Activated effector memory CD4-positive, alpha-beta T cell treated with Interleukin-2 at 50 U/mL for 16 hours (primary cell): Measurements from ENCODE around the gene CBR4.

ENCODE experiments used
- DNase-seq: peaks from one replicate; pipeline ENCODE4 v3.0.0-alpha.2; 2020

Gene CBR4

DNA sequence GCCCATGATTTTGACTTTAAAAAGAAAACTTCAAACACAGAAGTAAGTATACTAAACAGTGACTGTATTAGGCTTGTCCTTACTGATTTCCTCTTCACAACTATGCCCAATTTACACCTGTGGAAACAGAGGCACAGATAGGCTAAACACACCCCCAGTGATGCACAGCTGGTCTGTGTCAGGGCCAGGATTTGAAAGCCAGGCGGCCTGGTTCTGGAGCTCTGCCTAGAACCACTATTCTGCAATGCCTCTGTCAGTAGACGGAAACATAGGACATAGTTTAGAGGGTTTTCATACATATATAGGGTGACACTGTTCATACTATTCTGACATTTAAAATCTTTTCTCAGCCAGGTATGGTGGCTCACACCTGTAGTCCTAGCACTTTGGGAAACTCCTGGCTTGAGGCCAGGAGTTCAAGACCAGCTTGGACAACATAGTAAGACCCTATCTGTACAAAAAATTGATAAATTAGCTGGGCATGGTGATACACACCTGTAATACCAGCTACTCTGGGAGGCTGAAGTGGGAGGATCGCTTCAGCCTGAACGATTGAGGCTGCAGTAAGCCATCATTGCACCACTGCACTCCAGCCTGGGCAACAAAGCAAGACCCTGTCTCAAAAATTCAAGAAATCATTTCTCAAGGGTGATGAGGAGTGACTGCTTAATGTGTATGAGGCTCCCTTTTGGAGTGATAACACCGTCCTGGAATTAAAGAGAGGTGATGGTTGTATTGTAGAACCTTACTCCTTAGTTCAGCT, 23.0 kb upstream of the CBR4 start:
- DNase-seq, result no peak

- DNase-seq, result no peak
Measured at GRCh38 chr4:169032194-169032593, 22.1 kb upstream of the CBR4 start.

DNA sequence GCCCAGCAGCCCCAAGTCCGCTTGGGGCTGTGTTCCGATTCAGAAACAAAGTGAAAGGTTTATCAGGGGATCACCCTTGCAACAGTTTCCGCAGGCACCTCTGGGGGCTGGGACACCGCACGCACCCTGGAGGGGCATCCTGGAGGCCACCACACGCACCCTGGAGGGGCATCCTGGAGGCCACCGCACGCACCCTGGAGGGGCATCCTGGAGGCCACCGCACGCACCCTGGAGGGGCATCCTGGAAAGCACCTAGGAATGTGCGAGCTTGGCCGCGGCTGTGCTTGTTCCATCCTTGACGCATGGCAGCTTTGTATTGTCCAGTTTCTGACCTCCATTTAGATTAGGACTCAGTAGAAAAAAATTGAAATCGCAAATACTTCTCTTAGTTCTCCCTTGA, 21.3 kb upstream of the CBR4 start:
- DNase-seq, result no peak

DNA sequence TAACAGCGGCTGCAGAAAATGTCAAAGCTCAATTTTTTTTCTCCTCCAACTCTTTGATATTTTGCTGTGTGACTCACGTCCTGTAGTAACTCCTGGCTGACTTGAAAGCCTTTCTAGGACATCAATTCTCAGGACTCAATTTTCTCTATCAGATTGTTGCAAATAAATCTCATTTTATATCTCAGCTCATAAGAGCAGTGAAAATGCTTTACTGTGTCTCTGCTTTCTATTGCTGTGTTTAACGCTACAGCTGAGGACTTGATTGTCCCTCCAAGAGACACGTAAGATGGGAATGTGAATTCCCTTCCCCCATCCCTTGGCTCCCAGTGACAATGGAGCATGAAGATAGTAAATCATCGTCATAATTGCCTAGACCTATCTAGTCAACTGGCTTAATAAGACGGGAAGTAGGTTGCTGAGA, 20.5 kb upstream of the CBR4 start:
- DNase-seq, result no peak

GRCh38 chr4:169029947-169030346, 19.9 kb upstream of the CBR4 start:
- DNase-seq, result no peak

DNA sequence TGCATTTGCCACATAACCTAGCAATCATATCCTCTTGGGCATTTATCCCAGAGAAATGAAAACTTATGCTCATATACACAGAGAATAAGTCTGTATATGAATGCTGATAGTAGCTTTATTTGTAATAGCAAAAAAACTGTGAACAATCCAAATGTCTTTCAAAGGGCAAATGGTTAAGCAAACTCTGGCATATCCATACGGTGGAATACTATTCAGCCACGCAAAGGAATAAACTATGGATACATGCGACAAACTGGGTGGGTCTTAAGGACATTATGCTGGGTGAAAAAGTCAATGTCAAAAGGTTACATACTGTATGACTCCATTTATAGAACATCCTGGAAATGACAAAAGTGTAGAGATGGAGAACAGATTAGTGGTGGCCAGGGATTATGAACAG, 17.6 kb upstream of the CBR4 start:
- no peak for DNase-seq

GRCh38 chr4:169025184-169025583, 15.1 kb upstream of the CBR4 start:
- no peak for DNase-seq

GRCh38 chr4:169024762-169025161, 14.7 kb upstream of the CBR4 start:
- no peak for DNase-seq

DNA sequence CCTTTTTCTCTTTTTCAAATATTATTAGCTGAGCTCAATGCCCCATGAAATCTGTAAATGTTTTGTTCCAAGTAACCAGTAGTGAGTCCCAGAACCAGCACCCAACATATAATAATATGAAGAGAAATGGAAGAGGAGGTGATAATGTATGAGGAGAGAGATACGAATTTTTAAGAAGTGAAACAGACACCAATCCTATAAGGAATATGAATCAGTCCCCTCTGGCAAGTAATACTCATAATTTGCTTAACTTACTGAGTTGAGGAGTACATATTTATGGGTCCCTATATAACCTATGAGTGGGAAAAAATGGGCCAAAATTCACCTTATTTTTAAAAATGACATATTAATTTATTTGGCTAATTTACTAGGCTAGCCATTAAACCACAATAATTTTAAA, 8.4 kb upstream of the CBR4 start:
- no peak for DNase-seq

DNA sequence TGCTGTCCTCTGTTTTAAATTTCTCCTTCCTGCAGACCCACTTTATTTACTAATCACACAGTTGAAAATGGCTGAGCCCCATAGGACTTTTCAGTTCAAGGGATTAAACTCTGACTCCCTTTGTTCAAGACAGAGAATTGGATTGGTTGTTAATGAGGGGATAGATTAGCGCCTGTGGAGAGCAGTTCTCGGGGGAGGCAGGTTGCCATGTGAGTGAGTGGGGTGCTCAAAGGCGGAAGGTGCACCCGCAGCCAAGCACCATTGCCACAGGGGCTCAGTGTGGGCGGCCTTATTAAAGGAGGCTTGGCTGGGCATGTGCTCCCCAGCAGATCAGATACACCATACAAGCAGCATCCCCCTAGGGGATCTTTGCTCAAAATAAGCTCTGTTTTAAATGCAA, 7.9 kb upstream of the CBR4 start:
- no peak for DNase-seq

DNA sequence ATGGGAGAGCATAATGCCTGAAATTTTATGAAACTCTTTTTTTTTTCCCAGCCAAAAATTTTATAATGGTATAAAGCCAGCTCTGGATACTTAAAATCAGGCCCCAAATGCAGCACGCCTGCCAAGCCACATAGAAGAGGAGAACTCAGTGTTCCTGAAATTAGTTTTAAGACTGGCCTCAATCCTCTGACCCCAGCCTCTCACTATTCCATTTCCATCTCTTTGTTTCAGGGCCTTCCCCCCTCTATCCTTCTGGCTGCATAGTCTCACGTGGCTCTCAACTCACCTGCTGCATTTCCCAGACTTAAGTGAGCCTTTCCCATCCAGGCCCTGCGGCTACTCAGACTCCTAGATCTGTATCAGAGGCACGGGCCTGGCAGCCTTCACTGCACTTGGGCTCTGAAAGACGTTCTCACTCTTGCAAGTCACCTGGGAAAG, 5.2 kb upstream of the CBR4 start:
- DNase-seq, result no peak

GRCh38 chr4:169014586-169014985, 4.5 kb upstream of the CBR4 start:
- no peak for DNase-seq

DNA sequence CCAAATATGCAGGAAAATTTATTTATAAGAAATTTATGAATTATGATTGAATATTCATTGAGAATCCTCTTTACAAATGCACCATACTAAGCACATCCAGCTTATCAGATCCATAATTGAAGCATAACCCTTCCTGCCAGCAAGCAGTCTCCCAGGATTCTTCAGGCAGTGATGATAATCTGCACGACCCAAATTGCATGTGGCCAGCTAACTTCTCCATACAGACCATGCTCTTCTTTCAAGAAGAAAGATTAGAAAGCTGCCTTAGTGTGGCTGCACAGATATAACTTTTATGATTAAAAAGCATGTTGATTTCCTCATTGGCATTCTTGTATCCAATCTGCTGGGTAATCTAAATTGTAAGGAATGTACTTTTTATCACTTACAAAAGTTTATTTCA, 3.3 kb upstream of the CBR4 start:
- no peak for DNase-seq

DNA sequence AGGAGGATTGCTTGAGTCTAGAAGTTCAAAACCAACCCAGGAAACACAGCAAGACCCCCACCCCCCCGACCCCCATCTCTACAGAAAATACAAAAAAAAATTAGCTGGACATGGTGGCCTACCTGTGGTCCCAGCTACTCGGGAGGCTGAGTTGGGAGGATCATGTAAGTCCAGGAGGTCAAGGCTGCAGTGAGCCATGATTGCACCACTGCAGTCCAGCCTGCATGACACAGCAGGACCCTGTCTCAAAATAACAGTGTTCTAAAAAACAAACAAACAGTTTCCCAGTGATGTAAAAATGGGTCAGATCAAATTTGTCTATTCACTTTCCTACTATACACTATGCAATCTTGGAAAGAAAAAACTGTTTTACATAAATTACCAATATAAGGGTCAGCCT, 2.0 kb upstream of the CBR4 start:
- DNase-seq, result no peak

- DNase-seq, result peak; percentile 51
Measured at GRCh38 chr4:169009286-169010124, 550 bp downstream of the CBR4 start.

- no peak for DNase-seq
Measured at GRCh38 chr4:169005453-169006099, 4.5 kb downstream of the CBR4 start.

- no peak for DNase-seq
Measured at GRCh38 chr4:169000315-169000714, 9.7 kb downstream of the CBR4 start.

- DNase-seq, result no peak
Measured at GRCh38 chr4:168999809-169000208, 10.2 kb downstream of the CBR4 start.

- DNase-seq, result no peak
Measured at GRCh38 chr4:168998596-168998995, 11.5 kb downstream of the CBR4 start.

GRCh38 chr4:168995537-168996295, 14.3 kb downstream of the CBR4 start:
- no peak for DNase-seq

DNA sequence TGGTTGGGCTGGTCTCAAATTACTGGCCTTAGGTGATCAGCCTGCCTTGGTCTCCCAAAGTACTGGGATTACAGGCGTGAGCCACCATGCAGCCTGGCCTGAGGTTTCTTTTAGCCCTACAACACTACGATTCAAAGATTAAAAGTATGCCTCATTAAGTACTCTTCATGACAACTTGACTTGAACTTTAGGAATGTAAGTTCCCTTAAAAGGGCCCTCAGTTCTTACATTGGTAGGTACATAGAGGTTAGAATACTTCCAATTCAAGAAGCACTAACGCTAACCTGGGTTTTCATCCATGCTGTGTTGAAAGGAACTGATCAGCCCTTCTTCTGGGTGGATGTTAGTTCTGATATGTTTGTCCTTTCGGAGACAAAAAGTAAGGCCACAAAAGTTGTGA, 15.1 kb downstream of the CBR4 start:
- DNase-seq, result no peak

DNA sequence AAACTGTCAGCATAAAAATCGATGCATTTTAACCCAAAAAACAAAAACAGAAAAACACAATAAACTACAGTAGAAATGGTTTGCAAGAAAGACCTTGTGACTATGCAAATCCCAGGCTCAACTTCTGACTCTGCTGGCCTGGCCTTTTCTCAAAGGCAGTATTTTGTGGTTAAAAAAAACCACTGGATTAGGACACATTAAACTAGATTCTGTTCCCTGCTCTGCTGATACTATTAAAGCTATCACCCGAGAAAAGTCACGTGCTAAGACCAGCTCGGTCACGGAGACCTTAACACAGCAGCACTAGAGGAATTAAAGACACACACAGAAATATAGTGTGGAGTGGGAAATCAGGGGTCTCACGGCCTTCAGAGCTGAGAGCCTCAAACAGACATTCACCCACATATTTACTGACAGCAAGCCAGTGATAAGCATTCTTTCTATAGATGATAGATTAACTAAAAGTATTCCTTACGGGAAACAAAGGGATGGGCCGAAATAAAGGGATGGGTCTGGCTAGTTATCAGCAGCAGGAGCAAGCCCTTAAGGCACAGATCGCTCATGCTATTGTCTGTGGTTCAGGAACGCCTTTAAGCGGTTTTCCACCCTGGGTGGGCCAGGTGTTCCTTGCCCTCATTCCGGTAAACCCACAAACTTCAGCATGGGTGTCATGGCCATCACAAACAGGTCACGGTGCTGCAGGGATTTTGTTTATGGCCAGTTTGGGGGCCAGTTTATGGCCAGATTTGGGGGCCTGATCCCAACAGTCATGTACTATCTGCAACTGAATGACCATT, 16.1 kb downstream of the CBR4 start:
- DNase-seq, result no peak
